ENCODE results near the gene HPN. TPM values are rescaled to one million over a fixed set of nuclear protein-coding genes. Genes with fewer than 3 reads are reported as not detected.

Gene HPN
- total and polyA plus RNA-seq, 2 of the 13 experiments (the other 11 are each of a cell fraction or from before 2014, with no cell fraction given) = 46.7 to 261 TPM

DNA sequence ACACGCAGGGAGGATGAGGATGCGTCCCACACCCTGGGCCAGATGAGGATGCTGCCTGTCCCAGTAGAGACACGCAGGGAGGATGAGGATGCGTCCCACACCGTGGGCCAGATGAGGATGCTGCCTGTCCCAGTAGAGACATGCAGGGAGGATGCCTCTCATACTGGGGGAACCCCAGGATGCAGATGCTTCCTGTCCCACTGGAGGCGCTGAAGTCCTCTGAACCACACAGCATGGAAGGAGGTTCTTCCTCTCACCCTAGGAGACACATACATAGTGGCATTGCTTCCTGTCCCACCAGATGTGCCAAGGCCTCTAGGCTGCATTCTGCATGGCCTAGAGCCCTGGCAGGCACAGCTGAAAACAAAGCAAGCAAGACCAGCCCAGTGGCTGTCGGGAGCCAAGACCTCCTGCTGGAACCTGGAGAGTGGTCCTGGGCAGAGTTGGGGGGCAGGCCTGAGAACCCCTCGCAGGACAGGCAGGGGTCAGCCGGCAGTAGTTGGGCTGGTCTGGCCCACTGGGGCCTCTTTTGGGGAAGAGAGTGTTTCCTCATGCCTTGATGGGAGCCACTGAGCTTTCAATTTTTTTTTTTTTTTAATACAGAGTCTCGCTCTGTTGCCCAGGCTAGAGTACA lies 4.3 kb downstream of the HPN start:
- peaks cover 57% of the 10 kb centered on the region for H3K79me2 ChIP-seq (ENCODE audit: insufficient read depth, low read length)
- no peak overlapping the region for H3K27ac ChIP-seq (ENCODE audit: extremely low read length, insufficient read depth, low read length)
- WGBS (ENCODE audit: low lambda C conversion rate) = 98% methylated on average over 6 of the region's 10 CpGs
- TF ChIP-seq AGO2 (optimal IDR thresholded peaks at IDR 0.05; ENCODE audit: low read depth, low read length) (peak; percentile 34), ZSCAN12 (CRISPR knock-in tag; IDR thresholded peaks at IDR 0.05) (no peak), RBFOX2 (IDR thresholded peaks at IDR 0.05; ENCODE audit: low read depth, low read length) (peak; percentile 31; the same call in 1 of the 2 replicates), POLR2AphosphoS5 (IDR thresholded peaks at IDR 0.05; ENCODE audit: low read depth, low read length) (peak; percentile 34; the same call in 1 of the 2 replicates), TOE1 (CRISPR knock-in tag; IDR thresholded peaks at IDR 0.05) (no peak), ETV5 (CRISPR knock-in tag; IDR thresholded peaks at IDR 0.05; ENCODE audit: borderline replicate concordance) (0 out of 2 replicates have a peak, but pooled peaks have one; percentile 11), RNF2 (conservative IDR thresholded peaks at IDR 0.05; ENCODE audit: low read depth) (no peak), ZNF326 (CRISPR knock-in tag; IDR thresholded peaks at IDR 0.05; ENCODE audit: borderline replicate concordance) (no peak), HNRNPL (IDR thresholded peaks at IDR 0.05; ENCODE audit: low read depth, low read length) (0 out of 2 replicates have a peak, but pooled peaks have one; percentile 9), POLR2A (IDR thresholded peaks at IDR 0.05; ENCODE audit: insufficient read depth in 1 of 2, low read depth in 2 of 2, low read length in 2 of 2) (0 out of 4 replicates have a peak, but pooled peaks of 1 of the 2 experiments have one; percentile 37)
- TF ChIP-seq, protein P1, sequence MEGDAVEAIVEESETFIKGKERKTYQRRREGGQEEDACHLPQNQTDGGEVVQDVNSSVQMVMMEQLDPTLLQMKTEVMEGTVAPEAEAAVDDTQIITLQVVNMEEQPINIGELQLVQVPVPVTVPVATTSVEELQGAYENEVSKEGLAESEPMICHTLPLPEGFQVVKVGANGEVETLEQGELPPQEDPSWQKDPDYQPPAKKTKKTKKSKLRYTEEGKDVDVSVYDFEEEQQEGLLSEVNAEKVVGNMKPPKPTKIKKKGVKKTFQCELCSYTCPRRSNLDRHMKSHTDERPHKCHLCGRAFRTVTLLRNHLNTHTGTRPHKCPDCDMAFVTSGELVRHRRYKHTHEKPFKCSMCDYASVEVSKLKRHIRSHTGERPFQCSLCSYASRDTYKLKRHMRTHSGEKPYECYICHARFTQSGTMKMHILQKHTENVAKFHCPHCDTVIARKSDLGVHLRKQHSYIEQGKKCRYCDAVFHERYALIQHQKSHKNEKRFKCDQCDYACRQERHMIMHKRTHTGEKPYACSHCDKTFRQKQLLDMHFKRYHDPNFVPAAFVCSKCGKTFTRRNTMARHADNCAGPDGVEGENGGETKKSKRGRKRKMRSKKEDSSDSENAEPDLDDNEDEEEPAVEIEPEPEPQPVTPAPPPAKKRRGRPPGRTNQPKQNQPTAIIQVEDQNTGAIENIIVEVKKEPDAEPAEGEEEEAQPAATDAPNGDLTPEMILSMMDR (CRISPR knock-in tag; IDR thresholded peaks at IDR 0.05) = peak; percentile 31; the same call in 1 of the 2 replicates
- BruUV-seq (replicated peaks) = no TSS peak
- intact Hi-C loops (cut with micrococcal nuclease; ENCODE audit: unreplicated experiment) (no loop called here), in situ Hi-C loops (cut with HindIII; ENCODE audit: extremely low pct_ligation_motif_present, low pct_unique_long_range_greater_than_20kb) (no loop called here)
- H4K20me1 ChIP-seq (ENCODE audit: insufficient read depth, low read length) = peaks cover 67% of the 10 kb centered on the region
- ATAC-seq (no peak), FAIRE-seq (no peak), DNase-seq (ENCODE audit: low spot score) (no peak)
- CTCF ChIA-PET (ENCODE audit: low intra/inter-chr PET ratio, low total read pairs) = interaction anchor here (3.0 kb wide), 1 partner anchor 73 kb away, joined by 15 read pairs; no protein-coding TSS in a partner anchor
- peaks cover 50% of the 10 kb centered on the region for H3K4me1 ChIP-seq (ENCODE audit: insufficient read depth, low read length)
- no peak overlapping the region for H3K4me3 ChIP-seq (replicated peaks in 1 of 3; ENCODE audit: insufficient read depth in 1 of 3, low read depth in 2 of 3, low read length in 3 of 3)
- peaks cover 17 to 34% of the 10 kb centered on the region in 2 experiments for H3K36me3 ChIP-seq (replicated peaks in 1 of 2; ENCODE audit: control insufficient read depth in 1 of 2, insufficient read depth in 2 of 2, low read length in 2 of 2)
- H2AFZ ChIP-seq (ENCODE audit: low read length) = no peak overlapping the region
- H3K9ac ChIP-seq (ENCODE audit: insufficient read depth, low read depth, low read length) = no peak overlapping the region
- no peaks in the 10 kb centered on the region for H3K9me3 ChIP-seq (ENCODE audit: low read length)
- POLR2A ChIA-PET = no interaction called here
- no peak overlapping the region for H3K4me2 ChIP-seq (ENCODE audit: low read depth, low read length)
- no peaks in the 10 kb centered on the region for H3K27me3 ChIP-seq (ENCODE audit: control insufficient read depth in 1 of 2, insufficient read depth in 2 of 2, low read length in 2 of 2)
